ENCODE results near the gene GPD2.
A peak's percentile ranks its signal among the peaks of the same experiment; 100 is the strongest.

GPD2 gene

DNA sequence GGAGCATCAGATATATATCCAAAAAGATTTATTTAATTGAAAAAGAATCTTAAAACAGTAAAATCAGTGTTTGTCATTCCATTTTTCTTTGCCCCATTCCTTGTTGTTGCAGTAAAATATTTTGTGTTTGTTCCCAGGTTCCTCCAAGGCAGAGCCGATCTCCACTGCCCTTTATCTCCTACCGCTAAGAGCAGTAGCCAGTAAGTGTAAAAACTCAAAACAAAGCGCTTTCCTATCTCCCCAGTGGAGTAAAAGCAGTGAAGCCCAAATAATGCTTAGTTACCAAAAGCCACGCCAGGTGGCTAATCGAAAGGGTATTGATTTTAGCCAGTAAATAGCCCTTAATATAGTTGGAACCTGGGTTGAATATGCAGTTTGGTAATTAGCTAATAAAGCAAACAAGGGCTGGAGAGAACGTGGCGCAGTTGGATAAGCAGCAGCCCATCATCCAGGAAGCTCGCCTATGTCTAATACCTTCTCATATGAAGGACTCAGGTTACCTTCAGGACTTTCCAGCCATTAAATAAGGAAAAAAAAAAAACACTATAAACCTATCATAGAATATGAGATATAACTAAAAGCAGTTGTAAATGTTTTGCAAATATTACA is 12.4 kb upstream of the GPD2 start:
- peaks cover 7% of the 10 kb centered on the region for H3K4me1 Mint-ChIP-seq (ENCODE audit: low read depth)
- no peak overlapping the region for H3K27ac Mint-ChIP-seq
- peaks cover 4% of the 10 kb centered on the region for H3K27me3 Mint-ChIP-seq
- H3K4me3 Mint-ChIP-seq: no peak overlapping the region
- no peaks in the 10 kb centered on the region for H3K36me3 Mint-ChIP-seq (ENCODE audit: low read depth)
- intact Hi-C loops (cut with micrococcal nuclease): no loop called here
- H3K9me3 Mint-ChIP-seq: no peaks in the 10 kb centered on the region

DNA sequence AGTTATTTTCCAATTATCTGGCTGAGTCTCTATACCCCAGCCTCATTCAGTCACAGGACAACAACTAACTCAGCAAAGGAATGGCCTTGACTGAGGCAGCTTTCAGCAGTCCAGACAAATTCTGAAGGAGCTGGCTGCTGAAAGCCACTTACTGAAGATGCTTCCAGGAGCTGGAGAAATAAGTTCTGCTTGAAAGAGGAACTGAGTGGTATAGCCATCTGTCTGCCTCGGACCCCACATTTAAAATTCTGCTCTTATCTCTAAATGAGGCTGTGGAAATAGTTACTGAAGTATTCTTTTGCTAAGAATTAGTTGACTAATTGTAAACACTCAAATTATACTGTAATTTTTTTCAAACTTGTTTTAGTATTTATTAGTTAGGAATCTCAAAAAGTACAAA is 9.1 kb upstream of the GPD2 start:
- intact Hi-C loops (cut with micrococcal nuclease): no loop called here
- H3K27ac Mint-ChIP-seq: no peak overlapping the region
- peaks cover 2% of the 10 kb centered on the region for H3K27me3 Mint-ChIP-seq
- H3K4me1 Mint-ChIP-seq (ENCODE audit: low read depth): peaks cover 23% of the 10 kb centered on the region
- no peak overlapping the region for H3K4me3 Mint-ChIP-seq
- no peaks in the 10 kb centered on the region for H3K9me3 Mint-ChIP-seq
- no peaks in the 10 kb centered on the region for H3K36me3 Mint-ChIP-seq (ENCODE audit: low read depth)

DNA sequence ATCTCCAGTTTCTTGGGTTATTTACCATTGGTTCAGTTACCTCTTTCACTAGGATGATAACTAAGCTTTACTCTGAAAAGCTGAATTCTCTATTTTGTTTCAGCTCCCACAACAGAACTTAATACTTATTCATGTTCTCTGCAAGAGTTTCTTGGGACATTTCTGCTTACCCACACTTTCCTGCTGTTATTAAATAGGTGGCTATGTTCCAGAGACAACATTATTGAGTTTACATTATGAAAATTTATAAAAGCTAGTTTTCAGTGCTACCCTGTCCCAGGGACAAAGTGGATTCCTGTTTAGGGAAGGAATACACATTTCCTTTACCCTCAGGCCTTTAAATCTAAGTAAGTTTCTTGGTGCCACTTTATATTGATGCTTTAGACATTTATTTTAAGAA is 7.0 kb upstream of the GPD2 start:
- Mint-ChIP-seq H3K4me3 (no peak overlapping the region), H3K27me3 (no peaks in the 10 kb centered on the region), H3K9me3 (no peaks in the 10 kb centered on the region), H3K4me1 (ENCODE audit: low read depth) (peaks cover 32% of the 10 kb centered on the region), H3K27ac (no peak overlapping the region), H3K36me3 (ENCODE audit: low read depth) (no peaks in the 10 kb centered on the region)
- intact Hi-C loops (cut with micrococcal nuclease): no loop called here

GRCh38 chr2:156430236-156430979 is 5.8 kb upstream of the GPD2 start:
- intact Hi-C loops (cut with micrococcal nuclease): loop anchor here (10.0 kb wide), 1 partner anchor 736 kb away; no protein-coding TSS in a partner anchor
- peak overlapping the region; percentile 82 for H3K27ac Mint-ChIP-seq
- H3K9me3 Mint-ChIP-seq: no peaks in the 10 kb centered on the region
- no peak overlapping the region for H3K4me3 Mint-ChIP-seq
- H3K36me3 Mint-ChIP-seq (ENCODE audit: low read depth): no peaks in the 10 kb centered on the region
- H3K27me3 Mint-ChIP-seq: no peaks in the 10 kb centered on the region
- peaks cover 32% of the 10 kb centered on the region for H3K4me1 Mint-ChIP-seq (ENCODE audit: low read depth)

DNA sequence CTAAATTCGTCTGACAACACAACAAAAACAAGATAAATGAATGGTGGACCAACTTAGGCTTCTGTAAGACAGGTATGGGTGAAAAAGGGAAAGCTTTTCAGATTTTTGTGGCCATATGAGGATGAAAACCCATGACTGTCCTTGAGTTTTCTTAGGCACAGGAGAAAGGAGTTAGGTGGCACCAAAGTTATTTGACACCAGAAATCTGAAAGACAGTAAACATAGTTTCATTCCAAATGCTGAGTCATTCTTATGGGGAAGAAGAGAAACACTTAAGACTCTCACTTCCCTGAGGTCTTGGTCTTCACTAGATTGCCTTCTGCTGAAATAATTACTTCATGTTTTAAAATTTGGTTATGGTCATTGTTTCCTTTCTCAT is 5.2 kb upstream of the GPD2 start:
- peak overlapping the region; percentile 30 for H3K4me3 Mint-ChIP-seq
- H3K4me1 Mint-ChIP-seq (ENCODE audit: low read depth): peaks cover 32% of the 10 kb centered on the region
- H3K9me3 Mint-ChIP-seq: no peaks in the 10 kb centered on the region
- H3K27me3 Mint-ChIP-seq: no peaks in the 10 kb centered on the region
- H3K27ac Mint-ChIP-seq: peak overlapping the region; percentile 82
- no peaks in the 10 kb centered on the region for H3K36me3 Mint-ChIP-seq (ENCODE audit: low read depth)
- intact Hi-C loops (cut with micrococcal nuclease): loop anchor here (10.0 kb wide), 1 partner anchor 736 kb away; no protein-coding TSS in a partner anchor

GRCh38 chr2:156434461-156435291 is 1.5 kb upstream of the GPD2 start:
- Mint-ChIP-seq H3K9me3 (no peaks in the 10 kb centered on the region), H3K4me1 (ENCODE audit: low read depth) (peaks cover 52% of the 10 kb centered on the region), H3K27ac (peak overlapping the region; percentile 95), H3K27me3 (no peaks in the 10 kb centered on the region), H3K4me3 (peak overlapping the region; percentile 83), H3K36me3 (ENCODE audit: low read depth) (peaks cover 13% of the 10 kb centered on the region)
- intact Hi-C loops (cut with micrococcal nuclease): loop anchor here (1.0 to 10.0 kb wide), 2 partner anchors 92 to 740 kb away; no protein-coding TSS in a partner anchor

- Mint-ChIP-seq H3K27me3 (no peaks in the 10 kb centered on the region), H3K4me1 (ENCODE audit: low read depth) (peaks cover 54% of the 10 kb centered on the region), H3K4me3 (peak overlapping the region; percentile 83), H3K9me3 (no peaks in the 10 kb centered on the region), H3K36me3 (ENCODE audit: low read depth) (peaks cover 17% of the 10 kb centered on the region), H3K27ac (peak overlapping the region; percentile 95)
- intact Hi-C loops (cut with micrococcal nuclease): loop anchor here (1.0 to 10.0 kb wide), 2 partner anchors 93 to 741 kb away; no protein-coding TSS in a partner anchor
Observed at GRCh38 chr2:156435396-156435717, 822 bp upstream of the GPD2 start.

- H3K4me1 Mint-ChIP-seq (ENCODE audit: low read depth): peaks cover 54% of the 10 kb centered on the region
- intact Hi-C loops (cut with micrococcal nuclease): loop anchor here (2.0 to 10.0 kb wide), 2 partner anchors 36 to 742 kb away; no protein-coding TSS in a partner anchor
- H3K36me3 Mint-ChIP-seq (ENCODE audit: low read depth): peaks cover 26% of the 10 kb centered on the region
- no peaks in the 10 kb centered on the region for H3K27me3 Mint-ChIP-seq
- peak overlapping the region; percentile 83 for H3K4me3 Mint-ChIP-seq
- no peaks in the 10 kb centered on the region for H3K9me3 Mint-ChIP-seq
- H3K27ac Mint-ChIP-seq: peak overlapping the region; percentile 95
Observed at GRCh38 chr2:156436497-156437085, 412 bp downstream of the GPD2 start.

GRCh38 chr2:156437272-156437930 is 1.2 kb downstream of the GPD2 start:
- Mint-ChIP-seq H3K4me3 (peak overlapping the region; percentile 83), H3K9me3 (no peaks in the 10 kb centered on the region), H3K36me3 (ENCODE audit: low read depth) (peaks cover 27% of the 10 kb centered on the region), H3K27me3 (no peaks in the 10 kb centered on the region), H3K4me1 (ENCODE audit: low read depth) (peaks cover 51% of the 10 kb centered on the region), H3K27ac (peak overlapping the region; percentile 95)
- intact Hi-C loops (cut with micrococcal nuclease): loop anchor here (2.0 to 10.0 kb wide), 2 partner anchors 37 to 743 kb away; no protein-coding TSS in a partner anchor

DNA sequence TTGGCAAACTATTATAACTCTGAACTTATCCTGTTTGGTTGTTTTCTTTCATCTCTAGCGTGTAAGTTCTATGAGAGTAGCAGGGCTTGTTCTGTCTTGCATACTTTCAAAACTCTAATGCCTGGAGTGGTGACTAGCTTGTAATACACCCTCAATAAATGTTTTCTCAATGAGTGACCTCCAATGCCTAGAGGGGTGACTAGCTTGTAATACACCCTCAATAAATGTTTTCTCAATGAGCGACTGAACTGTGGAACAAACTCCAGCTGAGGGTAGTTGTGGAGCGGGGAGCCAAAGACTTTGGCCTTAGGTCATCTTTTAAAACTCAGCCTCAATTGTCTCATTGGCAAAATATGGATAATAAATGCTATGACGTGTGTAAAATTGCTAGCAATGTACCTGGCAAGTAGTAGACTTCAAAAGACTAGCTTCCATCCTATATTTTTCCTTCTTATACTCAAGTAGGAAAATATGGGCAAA is 1.8 kb downstream of the GPD2 start:
- Mint-ChIP-seq H3K36me3 (ENCODE audit: low read depth) (peaks cover 27% of the 10 kb centered on the region), H3K9me3 (no peaks in the 10 kb centered on the region), H3K27ac (peak overlapping the region; percentile 95), H3K27me3 (no peaks in the 10 kb centered on the region), H3K4me3 (peak overlapping the region; percentile 83), H3K4me1 (ENCODE audit: low read depth) (peaks cover 49% of the 10 kb centered on the region)
- intact Hi-C loops (cut with micrococcal nuclease): loop anchor here (2.0 to 10.0 kb wide), 2 partner anchors 37 to 743 kb away; no protein-coding TSS in a partner anchor

DNA sequence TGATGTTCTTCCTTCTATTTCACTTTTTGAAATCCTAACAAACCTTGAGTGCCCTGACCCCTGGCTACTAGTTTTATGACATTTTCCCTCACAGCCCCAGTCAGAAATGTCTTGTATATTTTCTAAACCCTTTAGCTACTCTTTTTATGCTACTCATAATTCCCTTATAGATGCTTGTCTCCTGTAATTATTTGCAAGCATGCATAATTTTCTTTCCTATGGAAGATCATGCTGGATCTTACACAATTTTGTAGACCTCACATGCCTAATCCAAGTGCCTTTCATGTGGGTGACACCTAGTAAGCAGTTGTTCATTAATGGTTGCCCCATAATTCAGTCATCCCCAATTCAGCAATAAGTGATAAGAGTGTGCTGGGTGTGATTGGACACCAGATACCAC is 6.9 kb downstream of the GPD2 start:
- no peak overlapping the region for H3K4me3 Mint-ChIP-seq
- H3K9me3 Mint-ChIP-seq: no peaks in the 10 kb centered on the region
- H3K27ac Mint-ChIP-seq: no peak overlapping the region
- intact Hi-C loops (cut with micrococcal nuclease): no loop called here
- H3K27me3 Mint-ChIP-seq: no peaks in the 10 kb centered on the region
- H3K4me1 Mint-ChIP-seq (ENCODE audit: low read depth): peaks cover 57% of the 10 kb centered on the region
- peaks cover 23% of the 10 kb centered on the region for H3K36me3 Mint-ChIP-seq (ENCODE audit: low read depth)

GRCh38 chr2:156445296-156446220 is 9.4 kb downstream of the GPD2 start:
- no peaks in the 10 kb centered on the region for H3K27me3 Mint-ChIP-seq
- H3K4me3 Mint-ChIP-seq: no peak overlapping the region
- peaks cover 55% of the 10 kb centered on the region for H3K4me1 Mint-ChIP-seq (ENCODE audit: low read depth)
- H3K9me3 Mint-ChIP-seq: no peaks in the 10 kb centered on the region
- intact Hi-C loops (cut with micrococcal nuclease): no loop called here
- H3K27ac Mint-ChIP-seq: no peak overlapping the region
- peaks cover 23% of the 10 kb centered on the region for H3K36me3 Mint-ChIP-seq (ENCODE audit: low read depth)
